ENCODE measurements around the gene FKBP5. TPM values are rescaled to one million over a fixed set of nuclear protein-coding genes. Genes with fewer than 3 reads are reported as not detected.
A peak's percentile ranks its signal among the peaks of the same experiment; 100 is the strongest.

Gene FKBP5
- total and polyA plus RNA-seq, 9 of the 15 experiments (the other 6 are each of a cell fraction or from before 2014, with no cell fraction given): 32.7 to 151 (median 75.0) TPM

GRCh38 chr6:35733633-35734032 is 44.9 kb upstream of the FKBP5 start (continued):
- TF ChIP-seq ESRRB (CRISPR knock-in tag; IDR thresholded peaks at IDR 0.05; ENCODE audit: borderline replicate concordance) (no peak), WHSC1 (IDR thresholded peaks at IDR 0.05; ENCODE audit: low read length) (no peak), MEF2A (IDR thresholded peaks at IDR 0.05; ENCODE audit: control insufficient read depth, low read depth, low read length) (no peak), ZNF589 (CRISPR knock-in tag; IDR thresholded peaks at IDR 0.05; ENCODE audit: low read depth) (no peak), FOXA1 (IDR thresholded peaks at IDR 0.05; ENCODE audit: borderline replicate concordance) (no peak), CHCHD3 (CRISPR knock-in tag; IDR thresholded peaks at IDR 0.05) (no peak), RBM15 (IDR thresholded peaks at IDR 0.05; ENCODE audit: insufficient read depth, low read length) (no peak), KDM4B (IDR thresholded peaks at IDR 0.05; ENCODE audit: borderline replicate concordance in 2 of 2, low read depth in 1 of 2) (no peak)

GRCh38 chr6:35731736-35732532 is 43.2 kb upstream of the FKBP5 start:
- ATAC-seq (peak; percentile 75), FAIRE-seq (peak; percentile 75), DNase-seq (ENCODE audit: extremely low read depth in 1 of 4, low spot score in 3 of 4) (peak; percentile 97 to 98 (median 98))
- peak overlapping the region; percentile 85 for H3K27ac ChIP-seq (ENCODE audit: extremely low read depth, low read depth, low read length)
- peak overlapping the region; percentile 87 for H2AFZ ChIP-seq (ENCODE audit: low read depth, low read length)
- under 1% methylated on average over 27 of the region's 61 CpGs for WGBS (ENCODE audit: insufficient coverage, low coverage, missing lambda C conversion rate)
- H3K4me1 ChIP-seq (replicated peaks in 1 of 2; ENCODE audit: control insufficient read depth in 2 of 2, insufficient read depth in 2 of 2, low read length in 2 of 2): peaks cover 46 to 63% of the 10 kb centered on the region in 2 experiments
- H3K9ac ChIP-seq (ENCODE audit: insufficient read depth in 1 of 2, low read depth in 2 of 2, low read length in 2 of 2): peak overlapping the region; percentile 71 to 95
- no peaks in the 10 kb centered on the region for H3K36me3 ChIP-seq (ENCODE audit: control insufficient read depth, insufficient read depth, low read length)
- intact Hi-C loops (cut with micrococcal nuclease) (loop anchor here (1.0 to 10.0 kb wide), 3 partner anchors 44 to 363 kb away; partner anchors contain the start of gene FKBP5), in situ Hi-C loops (cut with MboI) (no loop called here)
- H3K79me2 ChIP-seq (ENCODE audit: control insufficient read depth, insufficient read depth, low read length): no peaks in the 10 kb centered on the region; the same call in 2 of the 3 replicates
- no peaks in the 10 kb centered on the region for H4K20me1 ChIP-seq (replicated peaks; ENCODE audit: control insufficient read depth, insufficient read depth, low read length)
- H3K9me1 ChIP-seq (ENCODE audit: control insufficient read depth, insufficient read depth, low read length): no peaks in the 10 kb centered on the region
- H3K27me3 ChIP-seq (ENCODE audit: control insufficient read depth in 2 of 2, insufficient read depth in 2 of 2, low read length in 2 of 2): no peaks in the 10 kb centered on the region
- TSS peak; percentile 87 for BruUV-seq (replicated peaks)
- peak overlapping the region; percentile 77 for H3K4me2 ChIP-seq (ENCODE audit: insufficient read depth, low read length)
- ChIA-PET CTCF (ENCODE audit: low intra/inter-chr PET ratio) (interaction anchor here (0.6 to 1.3 kb wide), 3 partner anchors 148 to 438 kb away, joined by 4 to 12 read pairs (median 6); no protein-coding TSS in a partner anchor), POLR2A (interaction anchor here (0.5 to 1.2 kb wide), 9 partner anchors 11 to 1485 kb away, joined by 3 to 4 read pairs (median 3); no protein-coding TSS in a partner anchor)
- peak overlapping the region; percentile 77 for H3K4me3 ChIP-seq
- no peaks in the 10 kb centered on the region for H3K9me3 ChIP-seq (replicated peaks; ENCODE audit: control insufficient read depth, insufficient read depth, low read depth, low read length)
- TF ChIP-seq ZC3H4 (CRISPR knock-in tag; IDR thresholded peaks at IDR 0.05; ENCODE audit: borderline replicate concordance): 0 out of 2 replicates have a peak, but pooled peaks have one; percentile 41
- no peak for TF ChIP-seq RBM34 (IDR thresholded peaks at IDR 0.05; ENCODE audit: borderline replicate concordance, insufficient read depth, low read length)
- peak; percentile 97; the same call in 1 of the 2 replicates for TF ChIP-seq RNF2 (IDR thresholded peaks at IDR 0.05)
- peak; percentile 92 for TF ChIP-seq TFAP4 (CRISPR knock-in tag; IDR thresholded peaks at IDR 0.05; ENCODE audit: borderline replicate concordance)
- peak; percentile 3 for TF ChIP-seq NEUROD1 (IDR thresholded peaks at IDR 0.05; ENCODE audit: borderline replicate concordance, low read depth, low read length, partially characterized antibody)
- no peak for TF ChIP-seq ZNF41 (CRISPR knock-in tag; conservative IDR thresholded peaks at IDR 0.05)
- TF ChIP-seq ZNF174 (CRISPR knock-in tag; IDR thresholded peaks at IDR 0.05): no peak
- 0 out of 2 replicates have a peak, but pooled peaks have one; percentile 43 for TF ChIP-seq SAFB (IDR thresholded peaks at IDR 0.05; ENCODE audit: borderline replicate concordance, low read depth, low read length)
- TF ChIP-seq PHB (CRISPR knock-in tag; IDR thresholded peaks at IDR 0.05): no peak
- TF ChIP-seq ZNF449 (CRISPR knock-in tag; IDR thresholded peaks at IDR 0.05): no peak
- TF ChIP-seq CBFB (CRISPR knock-in tag; IDR thresholded peaks at IDR 0.05): 0 out of 2 replicates have a peak, but pooled peaks have one; percentile 83
